HepG2 (cell line): ENCODE data around the gene STX8.

Source experiments
- HMG20A ChIP-seq: IDR thresholded peaks from 2 replicates; pipeline ENCODE4 v1.6.1; 2016; ENCODE audit warnings: borderline replicate concordance
- ZNF296 ChIP-seq: sonication (generic); formaldehyde crosslinking; conservative IDR thresholded peaks from 2 replicates; pipeline ENCODE4 v1.5.0; 2020; ENCODE audit warnings: mild to moderate bottlenecking, missing genetic modification reagents
- ZNF879 ChIP-seq: sonication (generic); formaldehyde crosslinking; IDR thresholded peaks from 2 replicates; pipeline ENCODE4 v1.8.1; 2023; ENCODE audit warnings: missing genetic modification reagents
- TF ChIP-seq, protein P1 (sequence below): sonication (generic); formaldehyde crosslinking; IDR thresholded peaks from 2 replicates; pipeline ENCODE4 v1.4.0; 2020; ENCODE audit warnings: missing genetic modification reagents, borderline replicate concordance
- TF ChIP-seq, protein P2 (sequence below): sonication (generic); formaldehyde crosslinking; IDR thresholded peaks from 2 replicates; pipeline ENCODE4 v1.4.0; 2020; ENCODE audit warnings: mild to moderate bottlenecking, missing genetic modification reagents

- TF ChIP-seq, protein P1, sequence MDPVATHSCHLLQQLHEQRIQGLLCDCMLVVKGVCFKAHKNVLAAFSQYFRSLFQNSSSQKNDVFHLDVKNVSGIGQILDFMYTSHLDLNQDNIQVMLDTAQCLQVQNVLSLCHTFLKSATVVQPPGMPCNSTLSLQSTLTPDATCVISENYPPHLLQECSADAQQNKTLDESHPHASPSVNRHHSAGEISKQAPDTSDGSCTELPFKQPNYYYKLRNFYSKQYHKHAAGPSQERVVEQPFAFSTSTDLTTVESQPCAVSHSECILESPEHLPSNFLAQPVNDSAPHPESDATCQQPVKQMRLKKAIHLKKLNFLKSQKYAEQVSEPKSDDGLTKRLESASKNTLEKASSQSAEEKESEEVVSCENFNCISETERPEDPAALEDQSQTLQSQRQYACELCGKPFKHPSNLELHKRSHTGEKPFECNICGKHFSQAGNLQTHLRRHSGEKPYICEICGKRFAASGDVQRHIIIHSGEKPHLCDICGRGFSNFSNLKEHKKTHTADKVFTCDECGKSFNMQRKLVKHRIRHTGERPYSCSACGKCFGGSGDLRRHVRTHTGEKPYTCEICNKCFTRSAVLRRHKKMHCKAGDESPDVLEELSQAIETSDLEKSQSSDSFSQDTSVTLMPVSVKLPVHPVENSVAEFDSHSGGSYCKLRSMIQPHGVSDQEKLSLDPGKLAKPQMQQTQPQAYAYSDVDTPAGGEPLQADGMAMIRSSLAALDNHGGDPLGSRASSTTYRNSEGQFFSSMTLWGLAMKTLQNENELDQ (CRISPR knock-in tag) = no peak
- TF ChIP-seq ZNF879 (CRISPR knock-in tag) (no peak), HMG20A (CRISPR knock-in tag) (no peak), ZNF296 (no peak)
- TF ChIP-seq, protein P2, sequence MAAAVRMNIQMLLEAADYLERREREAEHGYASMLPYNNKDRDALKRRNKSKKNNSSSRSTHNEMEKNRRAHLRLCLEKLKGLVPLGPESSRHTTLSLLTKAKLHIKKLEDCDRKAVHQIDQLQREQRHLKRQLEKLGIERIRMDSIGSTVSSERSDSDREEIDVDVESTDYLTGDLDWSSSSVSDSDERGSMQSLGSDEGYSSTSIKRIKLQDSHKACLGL (CRISPR knock-in tag) = no peak
Observed at GRCh38 chr17:9324864-9325263, 250.8 kb downstream of the STX8 start.
